Nephron (organoid): ENCODE data around the gene RPL15.

Experiments
- H3K27ac Mint-ChIP-seq, 3 experiments: 2 replicates each; pipeline ENCODE4 v1.8.0; 2020; ENCODE audit warnings: mixed read lengths in 3 of 3, mild to moderate bottlenecking in 2 of 3, moderate library complexity in 1 of 3
- H3K27me3 Mint-ChIP-seq: 2 replicates; pipeline ENCODE4 v1.8.0; 2021; ENCODE audit warnings: low read depth, mild to moderate bottlenecking, moderate library complexity, mixed read lengths
- H3K36me3 Mint-ChIP-seq: 2 replicates; pipeline ENCODE4 v1.8.0; 2020; ENCODE audit warnings: low read depth, mixed read lengths
- H3K4me1 Mint-ChIP-seq: 2 replicates; pipeline ENCODE4 v1.8.0; 2020; ENCODE audit warnings: mixed read lengths
- H3K4me3 Mint-ChIP-seq, 3 experiments: 2 replicates each; pipeline ENCODE4 v1.8.0; 2020; ENCODE audit warnings: mild to moderate bottlenecking in 3 of 3, mixed read lengths in 3 of 3, moderate library complexity in 2 of 3
- H3K9me3 Mint-ChIP-seq: 2 replicates; pipeline ENCODE4 v1.8.0; 2020; ENCODE audit warnings: mixed read lengths
- TF ChIP-seq, protein P1 (sequence below), 3 experiments: fragments of 200-600 bp; sonication (generic); IDR thresholded peaks; one replicate each; pipeline ENCODE4 v1.5.0; 2021; ENCODE audit warnings: antibody characterized with exemption in 3 of 3; ENCODE audit not compliant: unreplicated experiment in 3 of 3

RPL15 gene

DNA sequence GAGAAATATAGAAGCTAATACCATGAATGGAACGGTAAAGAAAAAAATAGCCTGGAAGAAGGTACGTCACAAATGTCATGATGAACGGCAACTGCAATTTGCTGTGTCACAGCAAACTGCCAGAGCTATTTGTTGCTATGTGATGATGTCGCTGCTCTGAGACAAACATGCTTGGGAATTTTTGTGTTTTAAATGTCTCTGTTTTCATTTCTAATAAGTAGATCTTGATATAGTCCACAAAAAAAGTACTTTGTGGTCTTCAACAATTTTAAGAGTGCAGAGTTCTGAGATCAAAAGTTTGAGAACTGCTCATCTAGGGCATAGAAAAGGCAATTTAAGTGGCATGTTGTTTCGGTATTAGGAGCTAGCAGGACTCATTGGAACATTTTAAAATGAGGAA, 23.8 kb downstream of the RPL15 start:
- no peak overlapping the region for H3K4me3 Mint-ChIP-seq
- TF ChIP-seq, protein P1, sequence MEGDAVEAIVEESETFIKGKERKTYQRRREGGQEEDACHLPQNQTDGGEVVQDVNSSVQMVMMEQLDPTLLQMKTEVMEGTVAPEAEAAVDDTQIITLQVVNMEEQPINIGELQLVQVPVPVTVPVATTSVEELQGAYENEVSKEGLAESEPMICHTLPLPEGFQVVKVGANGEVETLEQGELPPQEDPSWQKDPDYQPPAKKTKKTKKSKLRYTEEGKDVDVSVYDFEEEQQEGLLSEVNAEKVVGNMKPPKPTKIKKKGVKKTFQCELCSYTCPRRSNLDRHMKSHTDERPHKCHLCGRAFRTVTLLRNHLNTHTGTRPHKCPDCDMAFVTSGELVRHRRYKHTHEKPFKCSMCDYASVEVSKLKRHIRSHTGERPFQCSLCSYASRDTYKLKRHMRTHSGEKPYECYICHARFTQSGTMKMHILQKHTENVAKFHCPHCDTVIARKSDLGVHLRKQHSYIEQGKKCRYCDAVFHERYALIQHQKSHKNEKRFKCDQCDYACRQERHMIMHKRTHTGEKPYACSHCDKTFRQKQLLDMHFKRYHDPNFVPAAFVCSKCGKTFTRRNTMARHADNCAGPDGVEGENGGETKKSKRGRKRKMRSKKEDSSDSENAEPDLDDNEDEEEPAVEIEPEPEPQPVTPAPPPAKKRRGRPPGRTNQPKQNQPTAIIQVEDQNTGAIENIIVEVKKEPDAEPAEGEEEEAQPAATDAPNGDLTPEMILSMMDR (IDR thresholded peaks at IDR 0.05; ENCODE audit: unreplicated experiment in 3 of 3), result no peak
- no peaks in the 10 kb centered on the region for H3K36me3 Mint-ChIP-seq
- H3K9me3 Mint-ChIP-seq, result no peaks in the 10 kb centered on the region
- H3K4me1 Mint-ChIP-seq, result peaks cover 11% of the 10 kb centered on the region
- H3K27me3 Mint-ChIP-seq, result peaks cover 13% of the 10 kb centered on the region
- no peak overlapping the region for H3K27ac Mint-ChIP-seq

DNA sequence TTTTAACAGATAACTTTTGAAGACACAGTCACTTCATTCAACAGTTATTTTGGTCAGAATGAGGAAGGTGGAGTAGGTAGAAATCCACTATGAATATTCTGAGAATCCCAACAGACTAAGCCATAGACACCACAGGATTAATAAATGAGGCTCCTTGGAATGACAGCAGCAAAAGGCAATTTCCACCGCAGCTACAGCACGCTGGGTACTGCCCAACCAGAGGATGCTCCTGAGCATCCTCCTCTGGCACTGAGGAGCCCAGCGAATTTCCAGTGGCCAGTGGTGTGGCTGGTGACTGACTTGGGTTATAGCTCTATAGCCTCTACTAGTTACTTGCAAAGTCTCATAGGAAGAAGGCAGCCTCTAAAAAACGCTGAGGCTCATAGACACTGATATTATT, 24.5 kb downstream of the RPL15 start:
- Mint-ChIP-seq H3K9me3 (no peaks in the 10 kb centered on the region), H3K27me3 (peaks cover 13% of the 10 kb centered on the region), H3K36me3 (no peaks in the 10 kb centered on the region), H3K4me1 (peaks cover 11% of the 10 kb centered on the region), H3K4me3 (no peak overlapping the region), H3K27ac (no peak overlapping the region)
- TF ChIP-seq, protein P1 (IDR thresholded peaks at IDR 0.05; ENCODE audit: unreplicated experiment in 3 of 3), result no peak

DNA sequence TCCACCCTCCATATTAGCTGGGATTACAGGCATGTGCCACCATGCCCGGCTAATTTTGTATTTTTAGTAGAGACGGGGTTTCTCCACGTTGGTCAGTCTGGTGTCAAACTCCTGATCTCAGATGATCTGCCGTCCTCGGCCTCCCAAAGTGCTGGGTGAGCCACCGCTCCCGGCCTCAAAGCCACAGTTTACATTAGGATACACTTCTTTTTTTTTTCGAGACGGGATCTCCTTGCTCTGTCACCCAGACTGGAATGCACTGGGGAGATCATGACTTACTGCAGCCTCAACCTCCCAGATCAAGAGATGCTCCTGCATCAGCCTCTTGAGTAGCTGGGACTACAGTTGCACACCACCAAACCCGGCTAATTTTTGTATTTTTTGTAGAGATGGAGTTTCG, 25.6 kb downstream of the RPL15 start:
- peaks cover 13% of the 10 kb centered on the region for H3K27me3 Mint-ChIP-seq
- peak overlapping the region in 2 of 3 experiments; percentile 12 to 34 for H3K4me3 Mint-ChIP-seq
- H3K27ac Mint-ChIP-seq, result peak overlapping the region in 1 of 3 experiments; percentile 35
- no peaks in the 10 kb centered on the region for H3K9me3 Mint-ChIP-seq
- TF ChIP-seq, protein P1 (IDR thresholded peaks at IDR 0.05; ENCODE audit: unreplicated experiment in 3 of 3), result no peak
- no peaks in the 10 kb centered on the region for H3K36me3 Mint-ChIP-seq
- H3K4me1 Mint-ChIP-seq, result peaks cover 17% of the 10 kb centered on the region

DNA sequence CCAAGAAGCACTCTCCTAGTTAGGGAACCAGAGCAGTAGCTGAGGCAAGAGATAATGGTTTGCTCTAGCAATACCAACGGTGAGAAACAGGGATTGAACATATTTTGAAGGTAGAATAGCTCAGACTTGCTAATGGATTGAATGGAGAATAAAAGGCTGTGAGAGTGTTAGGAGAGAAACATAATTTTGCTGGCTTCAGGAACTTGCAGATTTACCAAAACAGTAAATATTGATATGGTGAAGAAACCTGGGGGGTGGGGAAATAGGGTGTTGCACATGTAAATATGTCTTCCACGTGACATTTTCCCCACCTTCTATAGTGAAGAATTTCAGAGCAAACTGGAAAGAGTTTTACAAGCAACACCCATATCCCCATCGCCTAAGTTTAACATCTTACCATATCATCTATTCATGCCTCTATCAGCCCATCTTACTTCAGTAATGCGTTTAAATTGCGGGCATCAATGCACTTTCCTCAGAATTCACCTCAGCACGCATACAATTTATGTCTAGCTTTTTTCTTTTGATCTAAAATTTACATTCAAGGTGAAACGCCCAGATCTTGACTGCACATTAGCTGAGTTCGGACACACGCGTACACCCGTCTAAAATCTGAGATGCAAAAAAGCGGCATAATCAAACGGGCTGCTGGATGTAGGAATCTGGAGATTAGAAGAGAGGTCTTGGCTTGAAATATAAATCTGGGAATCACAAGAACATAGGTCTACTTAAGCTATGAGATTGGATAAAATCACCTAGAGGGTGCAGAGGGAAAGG, 27.3 kb downstream of the RPL15 start:
- Mint-ChIP-seq H3K9me3 (no peaks in the 10 kb centered on the region), H3K4me1 (peaks cover 17% of the 10 kb centered on the region), H3K36me3 (no peaks in the 10 kb centered on the region), H3K27me3 (peaks cover 7% of the 10 kb centered on the region), H3K27ac (peak overlapping the region; percentile 33 to 91 (median 74)), H3K4me3 (peak overlapping the region; percentile 84 to 95 (median 90))
- TF ChIP-seq, protein P1 (IDR thresholded peaks at IDR 0.05; ENCODE audit: unreplicated experiment in 3 of 3), result no peak

DNA sequence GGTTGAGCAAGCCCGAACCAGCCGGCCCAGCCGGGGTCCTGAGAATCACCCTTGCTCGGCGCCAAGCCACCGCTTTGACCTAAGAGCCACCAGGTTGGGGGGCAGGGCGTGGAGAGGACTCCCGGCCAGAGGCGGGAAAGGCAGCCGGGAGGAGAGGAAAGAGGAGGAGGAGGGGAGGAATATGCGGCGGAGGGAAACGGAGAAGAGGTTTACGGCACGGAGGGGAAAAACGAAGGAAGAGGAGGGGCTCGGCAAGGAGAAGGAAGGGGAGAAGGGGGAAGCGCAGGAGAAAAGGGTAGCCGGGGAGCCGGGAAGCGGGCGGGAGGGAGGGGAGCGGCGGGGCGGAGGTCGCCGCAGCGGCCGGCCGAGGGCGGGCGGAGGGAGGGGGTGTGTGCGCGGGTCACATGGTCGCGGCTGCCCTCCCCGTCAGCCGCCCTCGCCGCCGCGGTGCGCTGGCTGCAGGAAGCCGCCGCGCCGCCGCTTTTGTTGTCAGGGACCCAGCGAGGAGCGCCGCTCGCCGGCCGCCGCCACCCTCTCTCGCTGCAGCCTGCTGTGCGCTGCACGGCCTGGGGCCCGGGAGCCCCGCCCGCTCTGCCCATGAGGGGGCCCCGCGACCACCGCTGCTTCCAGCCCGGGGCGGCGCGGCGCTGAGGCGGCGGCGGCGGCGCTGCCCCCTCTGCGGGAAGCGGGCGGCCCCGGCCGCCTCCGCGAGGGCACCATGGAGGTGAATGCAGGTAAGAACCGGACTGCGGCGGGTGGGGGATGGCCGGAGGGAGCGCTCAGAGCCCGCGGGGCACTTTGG, 28.1 kb downstream of the RPL15 start, which contains the start of gene NR1D2:
TSS of gene NR1D2 (plus strand) at position 426 of the 802 bp plus-strand sequence. CDS start at position 719, 293 bp downstream.
- Mint-ChIP-seq H3K27ac (peak within 1 kb of the TSS; percentile 33 to 91 (median 74)), H3K4me1 (peaks cover 26% of the 10 kb centered on the region), H3K9me3 (no peaks in the 10 kb centered on the region), H3K4me3 (peak within 1 kb of the TSS; percentile 84 to 95 (median 90)), H3K36me3 (no peaks in the 10 kb centered on the region), H3K27me3 (peaks cover 7% of the 10 kb centered on the region)
- TF ChIP-seq, protein P1 (IDR thresholded peaks at IDR 0.05; ENCODE audit: unreplicated experiment in 3 of 3), result no peak
